HG02981 (cell line): ENCODE results near the gene ADAM11.

Experiments used
- ATAC-seq: cut with Tn5 transposase; IDR thresholded peaks from one replicate; pipeline ENCODE4 v1.9.1; 2021; ENCODE audit warnings: mild to moderate bottlenecking, moderate library complexity; ENCODE audit not compliant: unreplicated experiment

Gene ADAM11

DNA sequence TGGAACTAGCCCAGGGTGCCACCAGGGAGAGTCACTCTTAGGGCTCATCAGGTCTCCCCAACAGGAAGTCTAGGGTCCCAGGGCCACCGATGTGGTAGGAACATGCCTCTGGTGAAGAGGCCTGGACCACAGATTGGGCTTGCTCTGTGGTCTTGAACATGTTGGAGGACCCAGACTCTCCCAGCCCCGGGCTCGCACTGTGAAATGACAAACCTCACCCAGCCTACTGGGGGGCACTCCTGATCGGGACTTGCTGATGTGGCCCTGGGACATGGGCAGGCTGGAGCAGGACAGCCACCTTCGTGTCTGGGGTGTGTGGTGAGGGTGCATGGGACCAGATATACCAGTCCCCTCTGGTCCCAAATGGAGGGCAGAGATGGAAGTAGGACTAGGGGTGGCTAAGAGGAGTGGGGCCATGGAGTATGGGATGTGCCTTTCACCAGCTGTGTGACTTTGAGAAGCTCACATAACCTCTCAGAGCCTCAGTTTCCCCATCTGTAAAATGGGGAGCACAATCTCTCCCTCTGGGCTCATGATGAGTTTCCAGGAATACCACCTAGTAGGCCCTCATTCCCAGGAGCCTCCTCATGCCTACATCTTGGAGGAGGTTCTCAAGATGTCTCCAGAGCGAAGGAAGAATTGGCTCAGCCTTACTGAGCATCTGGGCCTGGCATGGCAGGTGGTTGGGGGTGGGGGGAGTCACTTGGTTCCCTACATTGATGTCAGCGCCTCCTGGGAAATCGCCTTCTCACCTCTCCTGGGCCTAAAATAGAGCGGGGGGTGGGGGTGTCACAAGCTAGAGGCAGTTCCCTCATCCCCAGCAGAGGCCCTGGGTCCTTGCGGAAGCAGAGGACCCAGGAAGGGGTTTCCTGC lies 1.5 kb upstream of the ADAM11 start:
- no peak for ATAC-seq

DNA sequence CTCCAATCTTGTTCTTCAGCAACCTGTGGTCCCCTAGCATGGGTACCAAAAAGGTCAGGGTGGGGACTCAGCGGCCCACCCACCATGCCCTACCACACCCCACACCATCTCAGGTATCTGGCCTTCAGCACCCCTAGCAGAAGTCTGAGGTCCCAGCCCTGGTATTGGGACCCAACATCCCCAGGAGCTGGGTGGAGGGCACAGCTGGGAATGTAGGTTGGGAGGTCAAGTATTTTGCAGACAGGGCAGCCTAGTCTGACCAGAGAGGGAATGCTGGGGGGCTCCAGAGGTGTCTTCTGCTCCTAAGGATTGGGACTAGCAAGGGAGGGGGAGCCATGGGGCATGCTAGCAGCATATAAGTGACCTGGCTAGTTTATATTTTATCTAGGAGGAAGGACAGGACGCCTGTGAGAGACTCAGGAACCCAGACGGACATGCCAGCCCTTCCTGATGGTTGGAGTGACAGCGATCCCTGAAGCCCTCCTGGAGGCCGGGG lies 822 bp upstream of the ADAM11 start:
- no peak for ATAC-seq

GRCh38 chr17:44759086-44759915 lies 513 bp downstream of the ADAM11 start:
- ATAC-seq: no peak

DNA sequence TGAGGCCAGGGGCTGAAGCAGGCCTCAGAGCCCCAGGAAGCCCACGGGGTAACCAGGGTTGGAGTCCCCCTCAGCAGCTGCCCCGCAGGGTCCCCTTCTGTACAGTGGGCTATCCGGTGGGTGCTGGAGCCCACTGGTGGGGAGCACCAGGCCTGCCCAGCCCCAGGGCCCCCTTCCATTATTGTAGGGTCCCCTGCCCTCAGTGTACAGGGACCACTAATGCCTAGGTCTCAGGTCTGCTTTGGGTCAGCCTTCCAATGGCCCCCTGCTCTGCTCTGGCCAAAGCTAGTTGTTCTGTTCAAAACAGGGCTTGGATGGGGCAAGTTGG lies 1.1 kb downstream of the ADAM11 start:
- no peak for ATAC-seq

- ATAC-seq: no peak
These were observed 1.9 kb downstream of the ADAM11 start for GRCh38 chr17:44760474-44761308.

DNA sequence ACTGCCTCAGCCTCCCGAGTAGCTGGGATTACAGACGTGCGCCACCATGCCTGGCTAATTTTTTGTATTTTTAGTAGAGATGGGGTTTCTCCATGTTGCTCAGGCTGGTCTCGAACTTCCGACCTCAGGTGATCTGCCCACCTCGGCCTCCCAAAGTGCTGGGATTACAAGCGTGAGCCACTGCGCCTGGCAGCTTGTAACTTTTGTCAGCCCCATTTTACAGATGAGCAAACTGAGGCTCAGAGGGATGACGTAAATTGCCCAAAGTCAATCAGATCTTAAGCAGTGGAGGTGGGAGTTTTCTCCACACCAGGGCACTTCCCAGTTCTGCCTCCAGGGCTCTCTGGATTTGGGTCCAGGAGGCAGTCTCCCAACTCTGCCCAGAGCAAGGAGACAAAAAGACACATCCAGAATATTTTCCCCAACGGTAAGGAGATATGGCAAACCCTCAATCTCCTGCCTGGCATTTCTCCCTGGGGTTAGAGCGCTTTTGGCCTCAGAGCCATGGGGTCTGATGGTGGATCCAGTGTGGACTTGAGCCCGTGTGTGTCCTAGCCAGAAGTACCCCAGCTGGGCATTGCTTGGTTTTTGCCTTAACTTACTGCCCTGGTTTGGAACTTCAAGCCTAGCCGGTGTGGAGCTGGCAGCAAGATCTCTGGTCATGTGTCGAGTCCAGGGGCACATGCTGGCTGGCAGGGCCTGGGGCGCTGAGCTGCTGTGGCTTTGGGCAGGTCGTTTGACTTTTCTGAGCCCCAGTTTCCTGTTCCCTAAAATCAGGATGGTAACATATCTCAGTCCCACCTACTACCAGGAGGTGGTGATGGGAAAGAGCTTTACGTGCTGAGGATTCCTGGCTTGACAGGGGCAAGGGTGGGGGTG lies 3.4 kb downstream of the ADAM11 start:
- no peak for ATAC-seq

GRCh38 chr17:44763170-44763569 lies 4.4 kb downstream of the ADAM11 start:
- ATAC-seq: no peak

GRCh38 chr17:44765965-44766364 lies 7.2 kb downstream of the ADAM11 start:
- no peak for ATAC-seq

DNA sequence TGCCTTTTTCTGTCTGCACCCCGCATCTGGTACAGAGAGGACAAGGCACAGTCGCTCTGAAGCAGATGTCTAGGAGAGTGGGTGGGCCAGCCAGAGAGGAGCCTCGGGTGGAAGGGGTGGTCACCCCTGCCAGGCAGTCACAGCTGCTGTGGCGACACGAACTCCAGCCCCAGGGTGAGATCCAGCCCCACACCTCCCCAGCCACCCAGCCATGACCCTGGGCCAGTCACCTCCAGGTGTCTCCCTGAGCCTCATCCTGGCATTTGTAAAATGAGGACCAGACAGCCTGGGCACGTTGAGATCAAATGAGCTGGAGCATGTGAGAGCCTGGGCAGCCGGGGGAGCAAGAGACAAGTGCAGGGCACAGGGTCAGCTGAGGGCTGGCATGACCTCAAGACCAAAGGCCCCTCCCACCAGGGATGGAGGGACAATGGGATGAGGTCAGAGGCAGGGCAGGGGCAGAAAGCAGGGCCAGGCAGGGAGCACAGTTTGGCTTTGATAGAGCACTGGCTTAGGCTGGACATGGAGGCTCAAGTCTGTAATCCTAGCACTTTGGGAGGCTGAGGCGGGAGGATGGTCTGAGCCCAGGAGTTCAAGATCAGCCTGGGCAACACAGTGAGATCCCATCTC lies 7.7 kb downstream of the ADAM11 start:
- ATAC-seq: no peak

DNA sequence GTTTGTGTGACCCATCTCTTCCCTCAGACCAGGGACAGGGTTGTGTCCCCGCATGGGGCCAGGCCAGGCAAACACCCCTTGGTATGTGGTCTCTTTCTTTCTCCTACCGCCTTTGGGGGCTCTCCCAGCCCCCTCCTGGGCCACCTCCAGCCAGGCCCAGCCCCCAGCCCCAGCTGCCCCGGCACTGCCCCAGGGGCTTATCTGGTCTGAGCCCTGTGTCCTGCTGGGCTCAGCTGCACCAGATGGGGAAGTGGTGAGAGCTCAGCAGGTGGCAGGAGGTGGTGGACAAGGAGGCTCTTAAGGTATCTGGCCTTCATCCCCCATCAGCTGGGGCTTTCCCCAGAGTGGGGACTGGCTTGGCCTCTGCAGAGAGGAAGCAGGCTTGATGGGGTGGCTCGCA lies 8.7 kb downstream of the ADAM11 start:
- ATAC-seq: no peak

GRCh38 chr17:44768505-44769142 lies 9.8 kb downstream of the ADAM11 start:
- ATAC-seq: no peak

DNA sequence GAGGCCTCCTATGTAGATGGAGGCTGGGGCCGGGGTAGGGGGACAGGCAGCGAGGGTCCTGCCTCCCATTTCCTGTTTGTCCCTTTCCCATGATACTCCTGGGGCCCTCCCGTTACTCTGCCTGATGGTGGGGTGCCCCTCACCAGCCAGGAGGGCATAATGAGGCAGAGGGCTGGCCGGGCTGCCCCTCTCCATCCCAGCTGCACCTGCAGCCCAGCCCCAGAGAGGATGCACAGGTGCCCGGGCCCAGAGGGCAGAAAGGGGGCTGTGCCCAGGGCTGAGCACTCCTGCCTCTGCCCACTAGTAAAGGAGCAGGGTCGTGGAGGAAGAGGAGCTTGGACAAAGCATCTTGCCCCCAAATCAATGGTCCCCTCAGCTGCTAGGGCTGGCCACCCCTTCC lies 10.4 kb downstream of the ADAM11 start:
- no peak for ATAC-seq

DNA sequence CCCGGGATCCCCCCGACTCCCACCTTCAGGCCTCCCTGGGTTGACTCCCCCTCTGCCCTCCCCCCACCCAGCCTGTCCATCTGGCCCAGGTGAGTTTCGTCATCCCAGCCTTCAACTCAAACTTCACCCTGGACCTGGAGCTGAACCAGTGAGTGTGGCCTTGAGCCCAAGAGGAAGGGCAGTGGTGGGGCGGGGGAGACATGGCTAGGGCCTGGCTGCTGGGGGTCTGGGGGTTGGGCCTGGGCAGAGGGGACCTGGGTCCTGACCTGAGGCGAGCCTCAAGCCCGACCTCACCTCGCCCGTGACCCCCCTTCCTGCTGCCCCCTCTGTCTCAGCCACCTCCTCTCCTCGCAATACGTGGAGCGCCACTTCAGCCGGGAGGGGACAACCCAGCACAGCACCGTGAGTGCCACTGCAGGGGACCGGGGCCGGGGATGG lies 10.9 kb downstream of the ADAM11 start:
- no peak for ATAC-seq

GRCh38 chr17:44770166-44770925 lies 11.6 kb downstream of the ADAM11 start:
- ATAC-seq: no peak

DNA sequence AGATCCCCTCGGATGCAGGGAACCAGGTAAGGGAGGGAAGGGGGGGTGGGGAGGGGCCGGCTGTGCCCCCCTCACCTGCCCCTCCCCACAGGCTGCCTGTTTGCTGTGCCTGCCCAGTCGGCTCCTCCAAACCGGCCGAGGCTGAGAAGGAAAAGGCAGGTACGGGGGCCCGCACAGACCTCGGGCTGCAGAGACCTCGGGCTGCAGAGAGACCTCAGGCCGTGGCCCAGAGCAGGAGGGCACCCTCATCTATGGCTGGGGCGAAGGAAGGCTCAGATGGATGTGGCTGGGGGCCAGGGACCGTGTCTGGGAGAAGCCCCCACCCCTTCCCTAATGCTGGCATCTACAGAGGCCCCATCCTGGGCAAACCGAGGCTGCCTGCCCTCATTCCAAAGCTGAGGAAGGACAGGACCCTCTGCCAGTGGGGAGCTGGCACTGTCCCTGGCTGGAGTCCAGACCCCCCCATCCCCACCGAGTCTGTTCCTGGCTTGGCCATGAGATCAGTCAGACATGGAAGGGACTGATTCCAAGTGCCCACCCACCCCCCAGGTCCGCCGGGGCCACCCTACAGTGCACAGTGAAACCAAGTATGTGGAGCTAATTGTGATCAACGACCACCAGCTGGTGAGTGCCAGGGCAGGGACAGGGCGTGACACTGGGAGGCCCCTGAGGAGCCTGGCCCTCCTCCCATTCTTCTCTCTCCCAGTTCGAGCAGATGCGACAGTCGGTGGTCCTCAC lies 13.7 kb downstream of the ADAM11 start:
- ATAC-seq: no peak

GRCh38 chr17:44773140-44773539 lies 14.4 kb downstream of the ADAM11 start:
- ATAC-seq: no peak

- no peak for ATAC-seq
These were observed 15.7 kb downstream of the ADAM11 start for GRCh38 chr17:44774271-44775135.
